GM10847 (cell line): ENCODE results near the gene FOSB.

ENCODE experiments used
- POLR2A ChIP-seq: IDR thresholded peaks from 2 replicates; pipeline ENCODE4 v1.6.1; 2011; ENCODE audit not compliant: insufficient read length; ENCODE audit errors: extremely low read depth

The FOSB gene

DNA sequence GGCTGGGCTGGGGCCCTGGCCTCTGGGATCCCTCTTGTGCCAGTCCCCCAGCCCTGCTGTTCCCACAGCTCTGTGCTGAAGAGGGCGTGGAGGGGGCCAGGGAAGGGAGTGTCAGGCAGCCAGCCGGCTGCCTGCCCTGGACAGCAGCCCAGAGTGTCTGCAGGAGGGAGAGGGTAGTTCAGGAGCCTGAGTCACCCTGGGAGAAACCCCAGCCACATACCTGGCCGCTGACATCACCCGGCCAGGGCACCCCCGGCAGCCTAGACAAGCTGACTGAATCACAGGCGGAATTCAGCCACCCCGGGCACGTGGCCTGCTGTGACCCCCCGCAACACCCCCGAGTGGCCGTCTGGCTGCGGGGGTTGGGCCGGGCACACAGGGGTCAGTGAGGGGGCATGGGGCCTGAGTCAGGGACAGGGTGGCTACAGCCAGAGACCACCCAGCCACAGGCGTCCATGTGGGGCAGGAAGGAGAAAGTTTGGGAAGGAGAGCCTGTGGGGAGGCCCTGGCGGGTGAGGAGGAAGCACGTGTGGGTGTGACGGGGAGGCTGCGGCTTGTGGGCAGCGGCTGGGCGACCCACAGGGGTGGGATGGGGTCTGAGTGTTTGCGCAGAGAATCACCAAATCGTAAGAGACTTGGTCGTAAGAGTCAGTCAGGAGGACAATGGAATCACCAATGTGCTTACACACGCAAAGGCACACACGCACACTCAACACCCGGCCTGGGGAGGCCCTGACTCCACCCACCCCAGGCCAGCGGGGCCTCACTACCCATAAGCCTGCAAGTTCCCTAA, 11.9 kb upstream of the FOSB start:
- TF ChIP-seq POLR2A: no peak

DNA sequence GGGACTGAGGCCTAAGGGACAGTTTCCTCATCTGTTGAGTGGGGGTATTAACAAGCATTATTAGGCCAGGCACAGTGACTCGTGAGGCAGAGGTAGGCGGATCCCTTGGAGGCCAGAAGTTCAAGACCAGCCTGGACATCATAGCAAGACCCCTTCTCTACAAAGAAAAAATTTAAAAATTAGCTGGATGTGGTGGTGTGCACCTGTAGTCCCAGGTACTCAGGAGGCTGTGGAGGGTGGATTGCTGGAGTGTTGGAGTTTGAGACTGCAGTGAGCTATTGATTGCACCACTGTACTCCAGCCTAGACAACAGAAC, 11.3 kb upstream of the FOSB start:
- TF ChIP-seq POLR2A: no peak

DNA sequence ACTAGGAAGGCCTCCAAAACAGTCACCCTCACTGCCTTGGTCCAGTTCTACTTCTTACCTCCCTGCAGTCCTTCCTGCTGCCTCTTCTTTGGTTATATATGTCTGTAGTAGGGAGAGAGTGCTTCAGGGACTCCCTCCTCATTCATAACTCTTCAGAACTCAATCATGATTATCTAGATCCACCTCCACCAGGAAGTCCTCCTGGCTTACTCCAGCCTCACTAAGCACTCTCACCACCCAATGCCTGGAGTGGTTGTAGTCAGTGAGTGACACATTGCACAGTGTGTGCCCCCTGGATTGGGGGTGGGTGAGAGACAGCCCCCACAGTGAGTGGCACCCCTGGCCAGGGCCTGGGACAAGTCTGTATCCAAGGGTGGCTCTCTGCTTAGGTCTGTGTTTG, 10.0 kb upstream of the FOSB start:
- TF ChIP-seq POLR2A: no peak

DNA sequence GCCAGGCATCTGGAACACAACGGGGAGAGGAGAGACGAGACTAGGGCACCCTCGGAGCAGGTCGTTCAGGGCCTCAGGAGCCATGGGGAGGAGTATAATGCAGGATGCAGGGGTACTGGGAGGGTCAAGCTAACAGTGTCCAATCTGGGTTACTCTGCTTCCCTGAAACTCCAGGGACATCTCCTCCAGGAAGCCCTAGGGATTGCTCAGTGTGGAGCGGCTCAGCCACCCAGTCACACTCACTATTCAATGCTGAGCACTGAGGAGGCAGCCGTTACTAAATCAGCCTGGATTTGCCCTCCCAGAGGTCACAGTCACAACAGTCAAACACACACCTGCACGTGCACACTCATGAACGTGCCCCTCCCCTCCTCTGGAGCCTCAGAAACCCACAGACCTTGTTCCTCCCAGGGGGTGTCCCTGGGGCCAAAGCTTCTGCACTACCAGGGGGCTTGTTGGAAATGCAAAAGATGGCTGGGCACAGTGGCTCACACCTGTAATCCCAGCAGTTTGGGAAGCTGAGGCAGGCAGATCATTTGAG, 6.9 kb upstream of the FOSB start:
- TF ChIP-seq POLR2A: no peak

DNA sequence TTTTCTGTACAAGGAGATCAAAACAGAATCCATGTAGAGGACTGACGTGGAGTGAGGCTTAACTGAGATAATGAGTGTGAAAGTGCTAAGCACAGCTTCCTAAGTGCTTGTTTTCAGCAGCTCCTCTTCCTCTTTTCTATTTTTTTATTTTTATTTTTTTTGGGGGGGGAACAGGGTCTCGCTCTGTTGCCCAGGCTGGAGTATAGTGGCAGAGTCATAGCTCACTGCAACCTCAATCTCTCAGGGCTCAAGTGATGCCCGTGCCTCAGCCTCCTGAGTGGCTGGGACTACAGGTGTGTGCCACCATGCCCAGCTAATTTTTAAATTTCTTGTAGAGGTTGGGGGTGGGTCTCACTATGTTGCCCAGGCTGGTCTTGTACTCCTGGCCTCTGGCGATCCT, 5.6 kb upstream of the FOSB start:
- no peak for TF ChIP-seq POLR2A

DNA sequence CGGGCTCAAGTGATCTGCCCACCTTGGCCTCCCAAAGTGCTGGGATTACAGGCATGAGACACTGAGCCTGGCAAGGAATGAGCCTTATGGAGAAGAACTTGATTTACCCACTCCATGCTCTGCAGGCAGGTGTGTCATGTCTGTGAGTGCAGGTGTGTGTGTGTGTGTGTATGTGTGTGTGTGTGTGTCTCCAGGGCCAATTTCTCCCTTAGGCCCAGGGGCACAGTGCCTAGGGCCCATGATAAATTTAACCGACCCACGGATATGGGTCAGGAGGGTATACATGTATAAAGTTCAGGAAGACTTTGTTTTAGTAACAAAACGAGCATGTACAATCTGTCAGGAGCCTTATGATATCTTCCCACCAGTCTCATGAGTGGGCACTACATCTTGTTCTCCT, 4.6 kb upstream of the FOSB start:
- TF ChIP-seq POLR2A: no peak

DNA sequence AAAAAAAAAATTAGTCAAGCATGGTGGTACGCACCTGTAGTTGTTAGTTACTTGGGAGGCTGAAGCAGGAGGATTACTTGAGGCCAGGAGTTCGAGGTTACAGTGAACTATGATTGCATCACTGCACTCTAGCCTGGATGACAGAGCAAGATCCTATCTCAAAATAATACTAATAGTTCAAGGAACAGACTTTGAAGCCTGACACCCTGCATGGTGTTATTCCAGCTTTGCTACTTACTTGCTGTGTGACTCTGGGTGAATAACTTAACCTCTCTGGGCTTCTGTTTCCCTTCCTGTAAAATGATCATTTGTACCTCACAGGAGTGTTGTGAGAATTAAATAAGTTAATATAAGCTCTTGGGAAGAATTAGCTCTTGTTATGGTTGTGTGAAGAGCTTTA, 3.5 kb upstream of the FOSB start:
- TF ChIP-seq POLR2A: no peak

DNA sequence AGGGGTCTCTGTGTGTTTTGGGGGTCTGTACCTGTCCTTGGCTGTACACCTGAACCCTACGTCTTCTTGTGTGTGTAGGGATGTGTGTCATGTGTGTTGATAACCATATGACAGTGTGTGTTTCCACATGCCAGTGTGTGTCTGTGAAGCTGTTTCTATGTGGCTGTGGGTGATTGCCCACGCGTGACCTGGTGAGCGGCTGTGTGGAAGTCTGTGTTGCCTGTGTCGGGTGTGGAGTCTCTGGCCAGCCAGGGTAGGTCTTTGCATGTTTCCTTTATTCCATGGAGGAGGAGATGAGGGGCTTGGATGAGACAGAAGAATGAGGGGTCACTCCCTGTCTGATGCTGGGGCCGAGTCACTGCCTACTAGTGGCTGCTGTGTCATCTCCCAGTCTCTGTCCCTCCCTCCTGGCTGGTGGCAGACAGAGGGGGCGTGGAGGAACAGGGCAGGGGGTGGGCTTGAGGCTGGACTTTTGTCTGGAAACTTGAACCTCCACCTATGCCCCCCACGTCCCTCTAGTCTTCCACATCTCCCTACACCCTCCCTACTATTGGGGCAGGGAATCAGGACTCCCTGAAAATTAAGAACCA, 2.8 kb upstream of the FOSB start:
- TF ChIP-seq POLR2A: no peak

DNA sequence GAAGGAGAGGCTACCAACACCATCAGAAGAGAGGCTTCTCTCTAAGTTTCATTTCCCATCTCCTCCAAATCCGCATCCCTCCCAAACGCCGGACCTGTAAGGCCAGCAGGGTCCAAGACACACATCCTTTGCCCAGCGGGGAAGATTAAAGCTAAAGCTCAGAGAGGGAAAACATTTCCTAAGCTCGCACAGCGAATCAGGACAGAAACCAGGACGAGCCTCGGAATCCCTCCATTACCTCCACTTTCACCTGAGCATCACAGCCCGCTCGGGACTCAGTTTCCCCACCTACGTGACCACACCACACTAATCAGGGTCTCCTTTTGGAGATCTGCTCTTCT, 711 bp upstream of the FOSB start:
- TF ChIP-seq POLR2A: no peak

DNA sequence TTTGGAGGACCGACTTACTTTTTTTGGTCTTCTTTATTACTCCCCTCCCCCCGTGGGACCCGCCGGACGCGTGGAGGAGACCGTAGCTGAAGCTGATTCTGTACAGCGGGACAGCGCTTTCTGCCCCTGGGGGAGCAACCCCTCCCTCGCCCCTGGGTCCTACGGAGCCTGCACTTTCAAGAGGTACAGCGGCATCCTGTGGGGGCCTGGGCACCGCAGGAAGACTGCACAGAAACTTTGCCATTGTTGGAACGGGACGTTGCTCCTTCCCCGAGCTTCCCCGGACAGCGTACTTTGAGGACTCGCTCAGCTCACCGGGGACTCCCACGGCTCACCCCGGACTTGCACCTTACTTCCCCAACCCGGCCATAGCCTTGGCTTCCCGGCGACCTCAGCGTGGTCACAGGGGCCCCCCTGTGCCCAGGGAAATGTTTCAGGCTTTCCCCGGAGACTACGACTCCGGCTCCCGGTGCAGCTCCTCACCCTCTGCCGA, 409 bp downstream of the FOSB start:
- no peak for TF ChIP-seq POLR2A

DNA sequence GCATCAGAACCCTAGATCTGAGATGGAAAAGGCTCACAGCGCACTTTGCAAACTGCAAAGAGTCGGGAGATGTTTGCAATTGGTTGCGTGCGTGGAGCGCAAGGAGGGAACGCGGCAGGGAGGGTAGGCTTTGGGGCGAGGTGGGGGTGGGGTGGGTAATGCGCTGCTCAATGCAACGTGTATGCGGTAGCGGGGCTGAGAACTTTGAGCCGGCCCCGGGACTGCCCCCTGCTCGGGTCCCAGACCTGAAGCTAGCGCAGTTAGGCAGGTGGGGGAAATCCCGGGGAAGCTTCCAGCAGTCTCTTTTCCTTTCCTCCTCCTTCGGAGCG, 971 bp downstream of the FOSB start:
- TF ChIP-seq POLR2A: no peak

DNA sequence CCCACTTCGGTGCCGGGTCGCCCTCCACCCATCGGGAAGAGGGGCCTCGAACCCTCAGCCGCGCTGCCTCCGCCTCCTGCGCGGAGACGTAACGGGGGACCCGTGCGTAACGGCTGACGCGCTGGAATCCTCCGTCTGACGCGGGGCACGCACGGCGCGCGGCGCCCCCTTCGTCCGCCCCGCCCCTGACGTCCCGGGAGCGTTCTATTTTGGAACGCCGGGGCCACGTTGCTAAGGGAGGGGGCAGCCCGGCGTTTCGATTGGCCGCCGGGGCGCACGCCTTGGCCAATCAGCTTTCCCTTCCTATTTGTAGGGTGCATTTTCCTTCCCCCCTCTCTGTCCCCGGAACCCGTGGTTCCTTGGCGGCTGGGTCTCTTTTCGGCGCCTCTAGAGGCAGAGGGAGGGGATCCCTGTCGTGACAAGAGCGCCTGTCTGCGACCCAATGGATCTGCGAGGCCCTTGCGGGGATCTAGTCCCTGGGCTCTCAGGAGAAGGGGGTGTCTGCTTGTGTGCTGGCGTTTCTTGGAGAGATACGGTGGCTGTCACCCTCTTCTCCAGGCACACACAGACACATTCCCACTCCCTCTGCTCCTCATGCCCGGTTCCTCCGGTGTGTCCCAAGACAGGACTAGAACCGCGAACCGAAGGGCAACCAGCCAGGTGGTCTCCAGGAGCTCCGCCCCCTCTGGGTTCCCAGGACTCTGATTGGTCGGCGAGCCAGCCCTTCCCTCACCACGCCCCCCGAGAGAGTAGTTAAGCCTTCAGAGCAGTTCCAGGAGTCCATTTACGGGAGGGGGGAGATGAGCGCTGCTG, 1.5 kb downstream of the FOSB start:
- TF ChIP-seq POLR2A: peak; percentile 37

GRCh38 chr19:45469945-45470761, 2.4 kb downstream of the FOSB start:
- TF ChIP-seq POLR2A: no peak

GRCh38 chr19:45470762-45471081, 2.9 kb downstream of the FOSB start:
- TF ChIP-seq POLR2A: no peak

- no peak for TF ChIP-seq POLR2A
These were observed 3.5 kb downstream of the FOSB start for GRCh38 chr19:45471111-45471930.

DNA sequence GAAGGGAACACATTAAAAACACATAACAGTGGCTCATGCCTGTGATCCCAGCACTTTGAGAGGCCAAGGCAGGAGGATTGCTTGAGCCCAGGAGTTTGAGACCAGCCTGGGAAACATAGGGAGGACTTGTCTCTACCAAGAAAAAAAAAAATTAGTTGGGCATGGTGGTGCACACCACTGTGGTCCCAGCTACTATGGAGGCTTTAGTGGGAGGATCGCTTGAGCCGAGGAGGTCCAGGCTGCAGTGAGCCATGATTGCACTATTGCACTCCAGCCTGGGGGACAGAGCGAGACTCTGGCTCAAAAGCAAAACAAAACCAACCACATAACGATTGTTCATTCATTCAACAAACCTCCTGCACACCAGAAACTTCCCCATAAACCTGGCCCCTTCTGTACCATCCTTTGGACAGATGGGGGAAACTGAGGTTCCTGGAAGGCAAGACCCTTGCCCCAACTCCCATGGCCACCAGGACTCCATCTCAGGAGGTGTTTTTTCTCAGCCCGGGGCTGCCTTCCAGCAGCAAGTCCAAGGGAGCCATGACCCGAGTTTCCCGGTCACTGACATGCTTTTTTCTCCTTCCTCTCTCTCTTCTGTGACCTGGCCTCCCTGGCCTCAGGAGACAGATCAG, 4.3 kb downstream of the FOSB start:
- no peak for TF ChIP-seq POLR2A
